ENCODE measurements around the gene PPP1R15B.

DNA sequence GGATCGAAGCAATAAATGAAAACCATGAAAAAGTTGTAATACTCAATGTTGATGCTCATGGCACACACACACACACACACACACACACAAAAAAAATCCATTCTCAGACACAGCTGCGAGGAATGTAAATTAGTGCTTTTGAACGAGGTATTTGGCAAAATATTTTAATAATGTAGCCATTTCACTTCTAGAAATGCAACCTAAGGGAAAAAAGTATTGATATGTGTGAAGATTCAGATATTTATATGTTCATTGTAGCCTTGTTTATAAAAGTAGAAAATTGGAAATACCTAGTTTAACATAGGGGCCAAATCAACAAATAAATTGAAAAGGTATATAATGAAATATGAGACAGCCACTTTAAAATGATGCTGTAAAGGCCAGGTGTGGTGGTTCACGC lies 55.7 kb downstream of the PPP1R15B start:
- no peak for TF ChIP-seq EZH2 (IDR thresholded peaks at IDR 0.05; ENCODE audit: borderline replicate concordance, low read depth, low read length, poor library complexity, severe bottlenecking)
- TF ChIP-seq, protein P1, sequence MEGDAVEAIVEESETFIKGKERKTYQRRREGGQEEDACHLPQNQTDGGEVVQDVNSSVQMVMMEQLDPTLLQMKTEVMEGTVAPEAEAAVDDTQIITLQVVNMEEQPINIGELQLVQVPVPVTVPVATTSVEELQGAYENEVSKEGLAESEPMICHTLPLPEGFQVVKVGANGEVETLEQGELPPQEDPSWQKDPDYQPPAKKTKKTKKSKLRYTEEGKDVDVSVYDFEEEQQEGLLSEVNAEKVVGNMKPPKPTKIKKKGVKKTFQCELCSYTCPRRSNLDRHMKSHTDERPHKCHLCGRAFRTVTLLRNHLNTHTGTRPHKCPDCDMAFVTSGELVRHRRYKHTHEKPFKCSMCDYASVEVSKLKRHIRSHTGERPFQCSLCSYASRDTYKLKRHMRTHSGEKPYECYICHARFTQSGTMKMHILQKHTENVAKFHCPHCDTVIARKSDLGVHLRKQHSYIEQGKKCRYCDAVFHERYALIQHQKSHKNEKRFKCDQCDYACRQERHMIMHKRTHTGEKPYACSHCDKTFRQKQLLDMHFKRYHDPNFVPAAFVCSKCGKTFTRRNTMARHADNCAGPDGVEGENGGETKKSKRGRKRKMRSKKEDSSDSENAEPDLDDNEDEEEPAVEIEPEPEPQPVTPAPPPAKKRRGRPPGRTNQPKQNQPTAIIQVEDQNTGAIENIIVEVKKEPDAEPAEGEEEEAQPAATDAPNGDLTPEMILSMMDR (conservative IDR thresholded peaks at IDR 0.05; ENCODE audit: low read depth, low read length), result no peak

Measured in A673 (cell line).